IMR-90 (cell line): Measurements from ENCODE around the gene LDB2. TPM values are rescaled to one million over a fixed set of nuclear protein-coding genes. Genes with fewer than 3 reads are reported as not detected.

Experiments used
- ATAC-seq: fragments of 200-7000 bp; cut with Tn5 transposase; 2 replicates; pipeline ENCODE4 v1.9.1; 2020; ENCODE audit warnings: low read depth, mild to moderate bottlenecking, moderate library complexity
- BruUV-seq: library from RNA; stranded (reverse); fragments of 400-500 nt; replicated peaks from 2 replicates; lab custom pipeline; 2021; lab: Mats Ljungman, UMichigan
- CTCF ChIA-PET: fragments of 300-600 bp; formaldehyde crosslinking; extraction: SDS; loops from one replicate; lab custom pipeline; 2021; ENCODE audit warnings: antibody characterized with exemption; lab: Yijun Ruan, JAX
- POLR2A ChIA-PET: fragments of 300-600 bp; sonication (Branson Sonifier 250); formaldehyde crosslinking; loops from one replicate; lab custom pipeline; 2022; ENCODE audit warnings: antibody characterized with exemption; ENCODE audit not compliant: unreplicated experiment; lab: Charles Lee
- DNase-seq: peaks from one replicate; pipeline ENCODE4 v3.0.0; 2013
- H2AFZ ChIP-seq: replicated peaks from 2 replicates; pipeline ENCODE3; 2013; ENCODE audit warnings: low read length, mild to moderate bottlenecking; ENCODE audit not compliant: poor library complexity
- H2AK5ac ChIP-seq: 2 replicates; pipeline ENCODE4 v1.6.1; 2013; ENCODE audit warnings: low read depth, low read length, inconsistent platforms
- H2AK9ac ChIP-seq: replicated peaks from 2 replicates; pipeline ENCODE3; 2013; ENCODE audit warnings: mild to moderate bottlenecking, low read depth, low read length, moderate library complexity; ENCODE audit not compliant: poor library complexity
- H2BK120ac ChIP-seq: 2 replicates; pipeline ENCODE4 v1.6.1; 2013; ENCODE audit warnings: low read depth, low read length, inconsistent platforms
- H2BK15ac ChIP-seq: 3 replicates; pipeline ENCODE4 v1.6.1; 2013; ENCODE audit warnings: low read depth, low read length, inconsistent platforms
- H2BK20ac ChIP-seq: 2 replicates; pipeline ENCODE4 v1.6.1; 2013; ENCODE audit warnings: low read depth, mild to moderate bottlenecking, inconsistent platforms, low read length, moderate library complexity
- H2BK5ac ChIP-seq: 2 replicates; pipeline ENCODE4 v1.6.1; 2013; ENCODE audit warnings: mild to moderate bottlenecking, low read depth, low read length, inconsistent platforms; ENCODE audit not compliant: poor library complexity, severe bottlenecking
- H3K14ac ChIP-seq: replicated peaks from 2 replicates; pipeline ENCODE4 v1.6.1; 2013; ENCODE audit warnings: low read depth, low read length, inconsistent platforms
- H3K18ac ChIP-seq: 2 replicates; pipeline ENCODE4 v1.6.1; 2013; ENCODE audit warnings: low read depth, low read length, control low read depth
- H3K23ac ChIP-seq: 2 replicates; pipeline ENCODE4 v1.6.1; 2013; ENCODE audit warnings: low read depth, low read length, inconsistent platforms
- H3K27ac ChIP-seq: 2 replicates; pipeline ENCODE4 v1.5.1; 2013; ENCODE audit warnings: mild to moderate bottlenecking, control low read depth, low read length; ENCODE audit not compliant: insufficient read depth
- H3K27me3 ChIP-seq: 2 replicates; pipeline ENCODE4 v1.6.1; 2013; ENCODE audit warnings: low read length; ENCODE audit not compliant: control insufficient read depth, insufficient read depth
- H3K36me3 ChIP-seq: 2 replicates; pipeline ENCODE4 v1.6.1; 2013; ENCODE audit warnings: low read length, mixed read lengths; ENCODE audit not compliant: control insufficient read depth, insufficient read depth
- H3K4ac ChIP-seq: 2 replicates; pipeline ENCODE4 v1.6.1; 2013; ENCODE audit warnings: low read depth, low read length, inconsistent platforms
- H3K4me1 ChIP-seq: 2 replicates; pipeline ENCODE4 v1.6.1; 2013; ENCODE audit warnings: low read length, mixed read lengths; ENCODE audit not compliant: control insufficient read depth, insufficient read depth
- H3K4me2 ChIP-seq: 2 replicates; pipeline ENCODE4 v1.6.1; 2013; ENCODE audit warnings: low read depth, mild to moderate bottlenecking, control low read depth, low read length, moderate library complexity
- H3K4me3 ChIP-seq: 2 replicates; pipeline ENCODE4 v1.5.1; 2013; ENCODE audit warnings: low read depth, mild to moderate bottlenecking, control low read depth, low read length, moderate library complexity; ENCODE audit not compliant: insufficient read depth
- H3K56ac ChIP-seq: 2 replicates; pipeline ENCODE4 v1.6.1; 2013; ENCODE audit warnings: low read length, inconsistent platforms; ENCODE audit not compliant: insufficient read depth; ENCODE audit errors: extremely low read depth
- H3K79me1 ChIP-seq, 2 experiments: 2 replicates each; pipeline ENCODE4 v1.6.1; 2013; ENCODE audit warnings: low read length in 2 of 2, inconsistent platforms in 1 of 2, low read depth in 1 of 2
- H3K9ac ChIP-seq: 2 replicates; pipeline ENCODE4 v1.6.1; 2013; ENCODE audit warnings: low read depth, low read length, control low read depth
- H3K9me1 ChIP-seq: 2 replicates; pipeline ENCODE4 v1.6.1; 2013; ENCODE audit warnings: low read length, inconsistent platforms; ENCODE audit not compliant: insufficient read depth
- H3K9me3 ChIP-seq: 2 replicates; pipeline ENCODE4 v1.6.1; 2013; ENCODE audit warnings: low read length; ENCODE audit not compliant: control insufficient read depth, insufficient read depth
- H4K20me1 ChIP-seq: 2 replicates; pipeline ENCODE4 v1.6.1; 2013; ENCODE audit warnings: low read length, inconsistent platforms; ENCODE audit not compliant: insufficient read depth
- H4K5ac ChIP-seq: 2 replicates; pipeline ENCODE4 v1.6.1; 2013; ENCODE audit warnings: mild to moderate bottlenecking, low read depth, low read length, control low read depth
- H4K8ac ChIP-seq, 2 experiments: 2 replicates each; pipeline ENCODE4 v1.6.1; 2013; ENCODE audit warnings: low read depth in 2 of 2, low read length in 2 of 2, control low read depth in 1 of 2, inconsistent platforms in 1 of 2
- H4K91ac ChIP-seq: 2 replicates; pipeline ENCODE4 v1.6.1; 2013; ENCODE audit warnings: low read depth, low read length, inconsistent platforms; ENCODE audit not compliant: insufficient read depth
- BHLHE40 ChIP-seq: fragments of 150-350 bp; IDR thresholded peaks from 2 replicates; pipeline ENCODE4 v1.6.1; 2016; ENCODE audit warnings: mild to moderate bottlenecking, low read depth, low read length
- CEBPB ChIP-seq: IDR thresholded peaks from 2 replicates; pipeline ENCODE4 v1.6.1; 2012; ENCODE audit warnings: low read depth, low read length, improper control_type of control experiment
- CHD1 ChIP-seq: IDR thresholded peaks from 2 replicates; pipeline ENCODE4 v1.6.1; 2012; ENCODE audit warnings: low read depth, low read length, improper control_type of control experiment
- MAFK ChIP-seq: IDR thresholded peaks from 2 replicates; pipeline ENCODE4 v1.6.1; 2012; ENCODE audit warnings: low read depth, low read length, improper control_type of control experiment
- POLR2A ChIP-seq: IDR thresholded peaks from 2 replicates; pipeline ENCODE4 v1.6.1; 2012; ENCODE audit warnings: mild to moderate bottlenecking, low read depth, low read length
- RAD21 ChIP-seq: IDR thresholded peaks from 2 replicates; pipeline ENCODE4 v1.6.1; 2012; ENCODE audit warnings: low read length, improper control_type of control experiment
- RFX5 ChIP-seq: IDR thresholded peaks from 2 replicates; pipeline ENCODE4 v1.8.0; 2012; ENCODE audit warnings: low read depth, mild to moderate bottlenecking, low read length, moderate library complexity
- WGBS, 2 experiments: methylation state at CpG; one replicate each; pipeline versions ENCODE4 v1.1.5 to v1.1.7; 2013; ENCODE audit warnings: missing lambda C conversion rate in 2 of 2; ENCODE audit not compliant: insufficient read length in 1 of 2; ENCODE audit errors: extremely low coverage in 2 of 2; 5-methylcytosine and 5-hydroxymethylcytosine counted together
- dilution Hi-C: fragments of 300-500 bp; cut with HindIII; formaldehyde crosslinking; loops from one replicate; pipeline ENCODE4 v1.14.3; 2018; ENCODE audit warnings: low sequenced_read_pairs; ENCODE audit not compliant: unreplicated experiment
- in situ Hi-C: fragments of 300-500 bp; cut with MboI; formaldehyde crosslinking; loops from 3 replicates; pipeline ENCODE4 v1.14.3; 2019; ENCODE audit warnings: low sequenced_read_pairs, inconsistent platforms, mixed read lengths
- intact Hi-C: fragments of 100-400 bp; cut with micrococcal nuclease; formaldehyde crosslinking; loops from 2 replicates; pipeline ENCODE4 v1.10.0; 2022
- polyA plus RNA-seq, 3 experiments: library from polyadenylated mRNA; depleted of rRNA; stranded (reverse); fragments of >200 nt; gene quantifications; 2 replicates each; pipeline ENCODE4 v1.2.3, GENCODE V29; 2012; ENCODE audit warnings: low replicate concordance in 1 of 3
- total RNA-seq: library from RNA; depleted of rRNA; stranded (reverse); fragments of >200 nt; gene quantifications from 2 replicates; pipeline ENCODE4 v1.2.3, GENCODE V29; 2012
- TF ChIP-seq, protein P1 (sequence below): conservative IDR thresholded peaks from 2 replicates; pipeline ENCODE4 v1.5.1; 2012; ENCODE audit warnings: mild to moderate bottlenecking, low read depth, low read length, improper control_type of control experiment

LDB2 gene
- total and polyA plus RNA-seq, 2 of the 4 experiments (the other 2 are of a cell fraction): 67.9 to 116 TPM

DNA sequence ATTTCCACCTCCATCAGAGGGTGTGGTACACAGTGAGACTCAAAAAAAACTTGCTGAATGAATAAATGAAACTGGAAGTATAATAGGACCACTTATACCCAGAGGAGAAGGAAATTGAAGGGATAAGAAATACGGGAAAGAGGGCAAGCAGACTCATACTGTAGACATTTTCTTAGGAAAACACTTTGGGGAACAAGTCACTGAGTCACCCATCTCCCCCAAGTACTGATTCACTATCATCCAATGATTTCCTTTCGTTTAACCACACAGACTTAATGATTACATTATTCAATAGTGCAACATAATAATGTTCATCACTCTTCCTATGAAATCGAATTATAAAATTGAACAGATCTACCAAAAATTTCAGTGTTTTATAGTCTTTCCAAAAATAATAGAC is 97.1 kb downstream of the LDB2 start:
- Histone ChIP-seq H3K79me1 (no peaks in the 10 kb centered on the region), H3K4me2 (no peak overlapping the region), H3K4me1 (no peaks in the 10 kb centered on the region), H3K56ac (no peak overlapping the region), H2BK20ac (no peak overlapping the region), H2BK5ac (no peak overlapping the region), H4K8ac (no peak overlapping the region), H3K27me3 (no peaks in the 10 kb centered on the region), H3K27ac (no peak overlapping the region), H3K23ac (no peak overlapping the region), H2AK5ac (no peak overlapping the region), H3K9me1 (no peaks in the 10 kb centered on the region), H3K14ac (no peak overlapping the region), H3K9me3 (no peaks in the 10 kb centered on the region; the same call in 1 of the 2 replicates), H4K91ac (no peak overlapping the region), H2AK9ac (no peak overlapping the region), H2AFZ (no peak overlapping the region), H4K5ac (no peak overlapping the region), H3K36me3 (peaks cover 6% of the 10 kb centered on the region), H4K20me1 (no peaks in the 10 kb centered on the region), H2BK120ac (no peak overlapping the region), H3K9ac (no peak overlapping the region), H3K18ac (no peak overlapping the region), H2BK15ac (no peak overlapping the region), H3K4ac (no peak overlapping the region), H3K4me3 (no peak overlapping the region)
- in situ Hi-C loops: no loop called here
- ATAC-seq (no peak), DNase-seq (peak; percentile 52)
- POLR2A ChIA-PET: no interaction called here
- CTCF ChIA-PET: no interaction called here
- WGBS, 2 experiments: no CpG with 5 or more reads among the region's 3 CpGs
- dilution Hi-C loops: no loop called here
- no TSS peak for BruUV-seq
- intact Hi-C loops: no loop called here
- TF ChIP-seq RAD21 (no peak), POLR2A (no peak), MAFK (no peak), RFX5 (no peak), CHD1 (no peak), CEBPB (no peak), BHLHE40 (no peak)
- TF ChIP-seq, protein P1, sequence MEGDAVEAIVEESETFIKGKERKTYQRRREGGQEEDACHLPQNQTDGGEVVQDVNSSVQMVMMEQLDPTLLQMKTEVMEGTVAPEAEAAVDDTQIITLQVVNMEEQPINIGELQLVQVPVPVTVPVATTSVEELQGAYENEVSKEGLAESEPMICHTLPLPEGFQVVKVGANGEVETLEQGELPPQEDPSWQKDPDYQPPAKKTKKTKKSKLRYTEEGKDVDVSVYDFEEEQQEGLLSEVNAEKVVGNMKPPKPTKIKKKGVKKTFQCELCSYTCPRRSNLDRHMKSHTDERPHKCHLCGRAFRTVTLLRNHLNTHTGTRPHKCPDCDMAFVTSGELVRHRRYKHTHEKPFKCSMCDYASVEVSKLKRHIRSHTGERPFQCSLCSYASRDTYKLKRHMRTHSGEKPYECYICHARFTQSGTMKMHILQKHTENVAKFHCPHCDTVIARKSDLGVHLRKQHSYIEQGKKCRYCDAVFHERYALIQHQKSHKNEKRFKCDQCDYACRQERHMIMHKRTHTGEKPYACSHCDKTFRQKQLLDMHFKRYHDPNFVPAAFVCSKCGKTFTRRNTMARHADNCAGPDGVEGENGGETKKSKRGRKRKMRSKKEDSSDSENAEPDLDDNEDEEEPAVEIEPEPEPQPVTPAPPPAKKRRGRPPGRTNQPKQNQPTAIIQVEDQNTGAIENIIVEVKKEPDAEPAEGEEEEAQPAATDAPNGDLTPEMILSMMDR: no peak
